Breast epithelium (tissue), 4 donors: ENCODE measurements around the gene LUM. TPM values are rescaled to one million over a fixed set of nuclear protein-coding genes. Genes with fewer than 3 reads are reported as not detected.

ENCODE experiments used
- DNase-seq, 2 donors: peaks; one replicate each; pipeline ENCODE4 v3.0.0-alpha.2; 2019; ENCODE audit warnings: low spot score in 2 of 2
- H3K27ac ChIP-seq, 2 donors: fragments of 200-600 bp; sonication (generic) in 1 of 2; one replicate each; pipeline ENCODE4 v1.5.1; 2016 to 2019; ENCODE audit warnings: mild to moderate bottlenecking in 1 of 2
- H3K27me3 ChIP-seq, 2 donors: fragments of 200-600 bp; sonication (generic) in 1 of 2; one replicate each; pipeline versions ENCODE4 v1.5.1 to v1.6.0; 2017 to 2019; ENCODE audit warnings: control low read depth in 1 of 2, mild to moderate bottlenecking in 1 of 2
- H3K36me3 ChIP-seq: fragments of 200-600 bp; one replicate; pipeline ENCODE4 v1.5.1; 2019
- H3K4me1 ChIP-seq, 2 donors: fragments of 200-600 bp; sonication (generic); one replicate each; pipeline ENCODE4 v1.5.1; 2016 to 2019; ENCODE audit warnings: control low read depth in 1 of 2
- H3K4me3 ChIP-seq, 3 donors: fragments of 200-600 bp; sonication (generic); 1 replicate in 2 of 3; 2 replicates in 1 of 3; pipeline ENCODE4 v1.5.1; 2016 to 2019; ENCODE audit warnings: mild to moderate bottlenecking in 3 of 3, moderate library complexity in 2 of 3
- H3K9me3 ChIP-seq, 2 donors: fragments of 200-600 bp; sonication (generic) in 1 of 2; one replicate each; pipeline ENCODE4 v1.5.1; 2016 to 2019; ENCODE audit warnings: control low read depth in 1 of 2
- POLR2A ChIP-seq: fragments of 450-650 bp; IDR thresholded peaks from one replicate; pipeline ENCODE4 v1.6.1; 2016; ENCODE audit warnings: antibody characterized with exemption, mild to moderate bottlenecking, moderate library complexity
- POLR2AphosphoS5 ChIP-seq, 3 donors: sonication (generic); formaldehyde crosslinking; IDR thresholded peaks; one replicate each; pipeline ENCODE4 v1.6.1; 2017; ENCODE audit warnings: antibody characterized with exemption in 3 of 3
- intact Hi-C: fragments of 100-400 bp; cut with DNase I; formaldehyde crosslinking; loops from one replicate; pipeline ENCODE4 v1.15.1; 2023; ENCODE audit warnings: low total_unique reads
- total RNA-seq, 3 donors: library from RNA; depleted of rRNA; stranded (reverse); fragments of >200 nt; gene quantifications; one replicate each; pipeline ENCODE4 v1.1.0, GENCODE V29; 2016
- TF ChIP-seq, protein P1 (sequence below), 3 donors: fragments of 450-650 bp; IDR thresholded peaks; one replicate each; pipeline ENCODE4 v1.5.1; 2016 to 2017; ENCODE audit warnings: antibody characterized with exemption in 3 of 3, mild to moderate bottlenecking in 3 of 3, moderate library complexity in 3 of 3

The LUM gene
- total RNA-seq, 3 donors from 2014 or later, result 180 to 449 (median 183) TPM

DNA sequence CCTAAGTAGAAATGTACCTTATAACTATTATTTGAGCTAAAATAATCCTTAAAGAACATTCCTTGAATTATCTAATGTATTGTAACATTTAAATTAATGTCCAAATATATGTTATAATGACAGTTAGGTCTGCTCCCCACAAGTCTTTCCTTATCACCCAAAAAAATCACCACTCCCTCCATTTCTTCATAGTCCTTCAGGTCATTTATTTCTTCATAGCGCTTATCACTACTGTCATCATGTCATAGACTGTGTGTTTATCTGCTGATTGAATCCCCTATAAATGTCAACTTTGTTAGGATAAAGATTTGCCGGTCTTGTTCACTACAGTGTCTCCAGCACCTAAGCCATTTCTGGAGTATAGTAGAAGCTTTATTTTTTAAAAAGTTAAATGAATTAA is 12.0 kb downstream of the LUM start:
- TF ChIP-seq, protein P1, sequence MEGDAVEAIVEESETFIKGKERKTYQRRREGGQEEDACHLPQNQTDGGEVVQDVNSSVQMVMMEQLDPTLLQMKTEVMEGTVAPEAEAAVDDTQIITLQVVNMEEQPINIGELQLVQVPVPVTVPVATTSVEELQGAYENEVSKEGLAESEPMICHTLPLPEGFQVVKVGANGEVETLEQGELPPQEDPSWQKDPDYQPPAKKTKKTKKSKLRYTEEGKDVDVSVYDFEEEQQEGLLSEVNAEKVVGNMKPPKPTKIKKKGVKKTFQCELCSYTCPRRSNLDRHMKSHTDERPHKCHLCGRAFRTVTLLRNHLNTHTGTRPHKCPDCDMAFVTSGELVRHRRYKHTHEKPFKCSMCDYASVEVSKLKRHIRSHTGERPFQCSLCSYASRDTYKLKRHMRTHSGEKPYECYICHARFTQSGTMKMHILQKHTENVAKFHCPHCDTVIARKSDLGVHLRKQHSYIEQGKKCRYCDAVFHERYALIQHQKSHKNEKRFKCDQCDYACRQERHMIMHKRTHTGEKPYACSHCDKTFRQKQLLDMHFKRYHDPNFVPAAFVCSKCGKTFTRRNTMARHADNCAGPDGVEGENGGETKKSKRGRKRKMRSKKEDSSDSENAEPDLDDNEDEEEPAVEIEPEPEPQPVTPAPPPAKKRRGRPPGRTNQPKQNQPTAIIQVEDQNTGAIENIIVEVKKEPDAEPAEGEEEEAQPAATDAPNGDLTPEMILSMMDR (IDR thresholded peaks at IDR 0.05), result no peak
- TF ChIP-seq POLR2A, result no peak
- no peak for TF ChIP-seq POLR2AphosphoS5 (IDR thresholded peaks at IDR 0.05)
- Histone ChIP-seq H3K9me3 (no peaks in the 10 kb centered on the region), H3K4me1 (no peaks in the 10 kb centered on the region), H3K27ac (peak overlapping the region; percentile 59 to 70), H3K36me3 (no peaks in the 10 kb centered on the region), H3K27me3 (no peaks in the 10 kb centered on the region), H3K4me3 (no peak overlapping the region)
- DNase-seq, result no peak
- intact Hi-C loops, result no loop called here

DNA sequence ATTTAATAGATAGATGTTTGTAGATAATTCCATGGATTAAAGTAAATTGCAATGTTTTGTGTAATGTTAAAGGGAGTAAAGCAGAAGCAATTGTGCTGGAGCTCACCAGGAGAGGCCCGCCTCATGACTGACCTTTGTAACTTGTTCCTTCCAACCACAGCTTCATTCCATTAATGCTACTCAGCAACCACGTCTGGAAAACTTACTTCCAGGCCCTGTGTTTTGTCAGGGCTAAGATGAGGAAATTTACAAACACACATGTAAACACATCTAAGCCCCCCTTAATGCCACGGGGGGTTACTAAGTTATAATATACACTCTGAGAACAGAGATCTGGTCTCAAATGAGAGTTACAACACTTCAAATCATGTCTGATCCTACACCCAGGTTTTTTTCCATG is 12.4 kb downstream of the LUM start:
- no peak overlapping the region for H3K4me3 ChIP-seq
- no peak for DNase-seq
- no peaks in the 10 kb centered on the region for H3K4me1 ChIP-seq
- H3K36me3 ChIP-seq, result no peaks in the 10 kb centered on the region
- TF ChIP-seq POLR2A, result no peak
- peak in 1 of 3 donors; percentile 42 for TF ChIP-seq POLR2AphosphoS5 (IDR thresholded peaks at IDR 0.05)
- TF ChIP-seq, protein P1 (IDR thresholded peaks at IDR 0.05), result no peak
- intact Hi-C loops, result no loop called here
- peak overlapping the region; percentile 59 to 70 for H3K27ac ChIP-seq
- H3K9me3 ChIP-seq, result no peaks in the 10 kb centered on the region
- H3K27me3 ChIP-seq, result no peaks in the 10 kb centered on the region

DNA sequence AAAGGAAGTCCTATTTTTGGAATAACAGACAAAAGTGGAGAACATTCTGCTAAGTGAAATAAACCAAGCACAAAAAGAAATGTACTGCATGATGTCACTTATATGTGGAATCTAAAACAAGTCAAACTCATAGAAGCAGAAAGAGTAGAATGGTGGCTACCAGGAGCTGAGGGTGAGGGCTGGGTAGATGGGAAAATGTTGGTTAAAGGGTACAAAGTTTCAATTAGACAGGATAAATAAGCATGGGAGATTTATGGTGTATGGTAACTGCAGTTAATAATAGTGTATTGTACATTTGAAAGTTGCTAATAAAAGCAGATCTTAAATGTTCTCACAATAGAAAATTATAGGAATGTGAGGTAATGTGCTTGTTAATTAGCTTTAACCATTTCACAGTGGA is 12.8 kb downstream of the LUM start:
- Histone ChIP-seq H3K36me3 (no peaks in the 10 kb centered on the region), H3K27ac (peak overlapping the region; percentile 59 to 70), H3K4me1 (no peaks in the 10 kb centered on the region), H3K4me3 (no peak overlapping the region), H3K27me3 (no peaks in the 10 kb centered on the region), H3K9me3 (no peaks in the 10 kb centered on the region)
- intact Hi-C loops, result no loop called here
- TF ChIP-seq POLR2AphosphoS5 (IDR thresholded peaks at IDR 0.05) (no peak), POLR2A (no peak)
- TF ChIP-seq, protein P1 (IDR thresholded peaks at IDR 0.05), result no peak
- no peak for DNase-seq

- TF ChIP-seq, protein P1 (IDR thresholded peaks at IDR 0.05), result no peak
- TF ChIP-seq POLR2A, result no peak
- TF ChIP-seq POLR2AphosphoS5 (IDR thresholded peaks at IDR 0.05), result no peak
- no peaks in the 10 kb centered on the region for H3K36me3 ChIP-seq
- H3K27me3 ChIP-seq, result no peaks in the 10 kb centered on the region
- H3K27ac ChIP-seq, result no peak overlapping the region
- peaks cover 0 to 14% of the 10 kb centered on the region in 2 donors for H3K9me3 ChIP-seq
- H3K4me1 ChIP-seq, result no peaks in the 10 kb centered on the region
- intact Hi-C loops, result no loop called here
- H3K4me3 ChIP-seq, result no peak overlapping the region
- DNase-seq, result no peak
Measured at GRCh38 chr12:91094957-91095356, 16.3 kb downstream of the LUM start.

GRCh38 chr12:91094032-91094662 is 17.1 kb downstream of the LUM start:
- Histone ChIP-seq H3K9me3 (peaks cover 0 to 20% of the 10 kb centered on the region in 2 donors), H3K36me3 (no peaks in the 10 kb centered on the region), H3K27me3 (no peaks in the 10 kb centered on the region), H3K4me3 (no peak overlapping the region), H3K27ac (no peak overlapping the region), H3K4me1 (no peaks in the 10 kb centered on the region)
- no peak for DNase-seq
- TF ChIP-seq, protein P1 (IDR thresholded peaks at IDR 0.05), result no peak
- TF ChIP-seq POLR2AphosphoS5 (IDR thresholded peaks at IDR 0.05), result no peak
- TF ChIP-seq POLR2A, result no peak
- intact Hi-C loops, result no loop called here
